H1 (cell line): ENCODE data around the gene PCDH9. TPM values are rescaled to one million over a fixed set of nuclear protein-coding genes. Genes with fewer than 3 reads are reported as not detected.

Experiments
- polyA plus RNA-seq, 7 experiments: library from polyadenylated mRNA; depleted of rRNA in 3 of 7; stranded (reverse) in 5 of 7; unstranded in 2 of 7; fragments of >200 nt in 5 of 7; fragments of 200-250 nt in 2 of 7; gene quantifications; 1 replicate in 5 of 7; 2 replicates in 1 of 7; 4 replicates in 1 of 7; pipeline versions ENCODE4 v1.2.1 to v1.2.3, GENCODE V29; 2011 to 2013; ENCODE audit warnings: missing spikeins in 2 of 7, mixed read lengths in 2 of 7
- total RNA-seq: library from RNA; stranded (reverse); fragmentation: NEBNext Ultra II Directional; extraction: Animal tissue kit (Norgen Biotek cat#: 25700); gene quantifications from 2 replicates; pipeline ENCODE4 v1.2.1, GENCODE V29; 2021
- TF ChIP-seq, protein P1 (sequence below): fragments of 300-600 bp; sonication (generic); IDR thresholded peaks from 2 replicates; pipeline ENCODE4 v1.7.1; 2012; ENCODE audit warnings: low read length, moderate library complexity, mild to moderate bottlenecking, inconsistent platforms; ENCODE audit not compliant: insufficient replicate concordance

The PCDH9 gene
- total and polyA plus RNA-seq, 2 of the 8 experiments (the other 6 are each of a cell fraction or from before 2014, with no cell fraction given) = 0.12 to 0.60 TPM

DNA sequence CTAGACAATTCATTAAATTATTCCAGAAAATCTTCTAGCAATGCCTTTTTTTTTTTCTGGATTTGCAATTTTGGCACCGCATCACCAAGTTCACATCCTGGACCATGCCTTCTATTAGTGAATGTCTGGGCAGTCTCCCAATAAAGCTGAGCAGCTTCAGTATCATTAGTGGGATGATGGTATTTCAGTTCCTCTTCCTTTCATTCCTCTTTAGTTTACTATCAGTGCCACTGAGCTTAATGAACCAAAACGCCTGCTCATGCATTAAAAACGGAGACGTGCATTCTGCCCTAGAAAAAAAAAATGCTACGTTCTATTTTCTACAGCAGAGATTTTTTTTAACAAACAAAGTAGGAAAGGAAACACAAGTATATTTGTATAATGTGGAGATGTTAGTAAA, 343.0 kb downstream of the PCDH9 start (continued):
- TF ChIP-seq, protein P1, sequence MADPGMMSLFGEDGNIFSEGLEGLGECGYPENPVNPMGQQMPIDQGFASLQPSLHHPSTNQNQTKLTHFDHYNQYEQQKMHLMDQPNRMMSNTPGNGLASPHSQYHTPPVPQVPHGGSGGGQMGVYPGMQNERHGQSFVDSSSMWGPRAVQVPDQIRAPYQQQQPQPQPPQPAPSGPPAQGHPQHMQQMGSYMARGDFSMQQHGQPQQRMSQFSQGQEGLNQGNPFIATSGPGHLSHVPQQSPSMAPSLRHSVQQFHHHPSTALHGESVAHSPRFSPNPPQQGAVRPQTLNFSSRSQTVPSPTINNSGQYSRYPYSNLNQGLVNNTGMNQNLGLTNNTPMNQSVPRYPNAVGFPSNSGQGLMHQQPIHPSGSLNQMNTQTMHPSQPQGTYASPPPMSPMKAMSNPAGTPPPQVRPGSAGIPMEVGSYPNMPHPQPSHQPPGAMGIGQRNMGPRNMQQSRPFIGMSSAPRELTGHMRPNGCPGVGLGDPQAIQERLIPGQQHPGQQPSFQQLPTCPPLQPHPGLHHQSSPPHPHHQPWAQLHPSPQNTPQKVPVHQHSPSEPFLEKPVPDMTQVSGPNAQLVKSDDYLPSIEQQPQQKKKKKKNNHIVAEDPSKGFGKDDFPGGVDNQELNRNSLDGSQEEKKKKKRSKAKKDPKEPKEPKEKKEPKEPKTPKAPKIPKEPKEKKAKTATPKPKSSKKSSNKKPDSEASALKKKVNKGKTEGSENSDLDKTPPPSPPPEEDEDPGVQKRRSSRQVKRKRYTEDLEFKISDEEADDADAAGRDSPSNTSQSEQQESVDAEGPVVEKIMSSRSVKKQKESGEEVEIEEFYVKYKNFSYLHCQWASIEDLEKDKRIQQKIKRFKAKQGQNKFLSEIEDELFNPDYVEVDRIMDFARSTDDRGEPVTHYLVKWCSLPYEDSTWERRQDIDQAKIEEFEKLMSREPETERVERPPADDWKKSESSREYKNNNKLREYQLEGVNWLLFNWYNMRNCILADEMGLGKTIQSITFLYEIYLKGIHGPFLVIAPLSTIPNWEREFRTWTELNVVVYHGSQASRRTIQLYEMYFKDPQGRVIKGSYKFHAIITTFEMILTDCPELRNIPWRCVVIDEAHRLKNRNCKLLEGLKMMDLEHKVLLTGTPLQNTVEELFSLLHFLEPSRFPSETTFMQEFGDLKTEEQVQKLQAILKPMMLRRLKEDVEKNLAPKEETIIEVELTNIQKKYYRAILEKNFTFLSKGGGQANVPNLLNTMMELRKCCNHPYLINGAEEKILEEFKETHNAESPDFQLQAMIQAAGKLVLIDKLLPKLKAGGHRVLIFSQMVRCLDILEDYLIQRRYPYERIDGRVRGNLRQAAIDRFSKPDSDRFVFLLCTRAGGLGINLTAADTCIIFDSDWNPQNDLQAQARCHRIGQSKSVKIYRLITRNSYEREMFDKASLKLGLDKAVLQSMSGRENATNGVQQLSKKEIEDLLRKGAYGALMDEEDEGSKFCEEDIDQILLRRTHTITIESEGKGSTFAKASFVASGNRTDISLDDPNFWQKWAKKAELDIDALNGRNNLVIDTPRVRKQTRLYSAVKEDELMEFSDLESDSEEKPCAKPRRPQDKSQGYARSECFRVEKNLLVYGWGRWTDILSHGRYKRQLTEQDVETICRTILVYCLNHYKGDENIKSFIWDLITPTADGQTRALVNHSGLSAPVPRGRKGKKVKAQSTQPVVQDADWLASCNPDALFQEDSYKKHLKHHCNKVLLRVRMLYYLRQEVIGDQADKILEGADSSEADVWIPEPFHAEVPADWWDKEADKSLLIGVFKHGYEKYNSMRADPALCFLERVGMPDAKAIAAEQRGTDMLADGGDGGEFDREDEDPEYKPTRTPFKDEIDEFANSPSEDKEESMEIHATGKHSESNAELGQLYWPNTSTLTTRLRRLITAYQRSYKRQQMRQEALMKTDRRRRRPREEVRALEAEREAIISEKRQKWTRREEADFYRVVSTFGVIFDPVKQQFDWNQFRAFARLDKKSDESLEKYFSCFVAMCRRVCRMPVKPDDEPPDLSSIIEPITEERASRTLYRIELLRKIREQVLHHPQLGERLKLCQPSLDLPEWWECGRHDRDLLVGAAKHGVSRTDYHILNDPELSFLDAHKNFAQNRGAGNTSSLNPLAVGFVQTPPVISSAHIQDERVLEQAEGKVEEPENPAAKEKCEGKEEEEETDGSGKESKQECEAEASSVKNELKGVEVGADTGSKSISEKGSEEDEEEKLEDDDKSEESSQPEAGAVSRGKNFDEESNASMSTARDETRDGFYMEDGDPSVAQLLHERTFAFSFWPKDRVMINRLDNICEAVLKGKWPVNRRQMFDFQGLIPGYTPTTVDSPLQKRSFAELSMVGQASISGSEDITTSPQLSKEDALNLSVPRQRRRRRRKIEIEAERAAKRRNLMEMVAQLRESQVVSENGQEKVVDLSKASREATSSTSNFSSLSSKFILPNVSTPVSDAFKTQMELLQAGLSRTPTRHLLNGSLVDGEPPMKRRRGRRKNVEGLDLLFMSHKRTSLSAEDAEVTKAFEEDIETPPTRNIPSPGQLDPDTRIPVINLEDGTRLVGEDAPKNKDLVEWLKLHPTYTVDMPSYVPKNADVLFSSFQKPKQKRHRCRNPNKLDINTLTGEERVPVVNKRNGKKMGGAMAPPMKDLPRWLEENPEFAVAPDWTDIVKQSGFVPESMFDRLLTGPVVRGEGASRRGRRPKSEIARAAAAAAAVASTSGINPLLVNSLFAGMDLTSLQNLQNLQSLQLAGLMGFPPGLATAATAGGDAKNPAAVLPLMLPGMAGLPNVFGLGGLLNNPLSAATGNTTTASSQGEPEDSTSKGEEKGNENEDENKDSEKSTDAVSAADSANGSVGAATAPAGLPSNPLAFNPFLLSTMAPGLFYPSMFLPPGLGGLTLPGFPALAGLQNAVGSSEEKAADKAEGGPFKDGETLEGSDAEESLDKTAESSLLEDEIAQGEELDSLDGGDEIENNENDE = no peak
- TF ChIP-seq, all 59 proteins: peak for 0
